HUES6 (cell line): ENCODE data around the gene DLGAP1.
"Not testable (repeated sequence)": the region's sequence is repeated elsewhere in the genome, so short reads cannot be mapped to it uniquely, and the experiment has no call there.

Experiments used
- H3K27ac ChIP-seq: 2 replicates; pipeline ENCODE4 v1.7.0; 2013; ENCODE audit warnings: low read depth, mild to moderate bottlenecking, low read length, inconsistent platforms
- H3K27me3 ChIP-seq: 2 replicates; pipeline ENCODE4 v1.6.1; 2013; ENCODE audit warnings: low read length; ENCODE audit not compliant: control insufficient read depth, insufficient read depth
- H3K36me3 ChIP-seq: 2 replicates; pipeline ENCODE4 v1.6.1; 2013; ENCODE audit warnings: low read length; ENCODE audit not compliant: control insufficient read depth, insufficient read depth
- H3K4me1 ChIP-seq: 2 replicates; pipeline ENCODE4 v1.6.1; 2013; ENCODE audit warnings: low read length; ENCODE audit not compliant: control insufficient read depth, insufficient read depth
- H3K4me3 ChIP-seq: 2 replicates; pipeline ENCODE4 v1.5.1; 2013; ENCODE audit warnings: low read depth, low read length
- H3K9ac ChIP-seq: one replicate; pipeline ENCODE4 v1.6.1; 2013; ENCODE audit warnings: mild to moderate bottlenecking, low read length
- H3K9me3 ChIP-seq: 2 replicates; pipeline ENCODE4 v1.6.1; 2013; ENCODE audit warnings: low read depth, low read length; ENCODE audit not compliant: control insufficient read depth, insufficient read depth

The DLGAP1 gene

GRCh38 chr18:4292696-4293095 lies 162.4 kb downstream of the DLGAP1 start:
- Histone ChIP-seq H3K4me3 (no peak overlapping the region), H3K9ac (no peak overlapping the region), H3K9me3 (no peaks in the 10 kb centered on the region), H3K4me1 (no peaks in the 10 kb centered on the region), H3K27ac (no peak overlapping the region), H3K36me3 (no peaks in the 10 kb centered on the region), H3K27me3 (no peaks in the 10 kb centered on the region)

DNA sequence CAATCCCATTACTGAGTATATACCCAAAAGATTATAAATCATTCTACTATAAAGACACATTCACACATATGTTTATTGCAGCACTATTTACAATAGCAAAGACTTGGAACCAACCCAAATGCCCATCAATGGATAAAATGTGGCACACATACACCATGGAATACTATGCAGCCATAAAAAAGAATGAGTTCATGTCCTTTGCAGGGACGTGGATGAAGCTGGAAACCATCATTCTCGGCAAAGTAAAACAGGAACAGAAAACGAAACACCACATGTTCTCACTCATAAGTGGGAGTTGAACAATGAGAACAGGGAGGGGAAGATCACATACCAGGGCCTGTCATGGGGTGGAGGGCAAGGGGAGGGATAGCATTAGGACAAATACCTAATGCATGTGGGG lies 167.8 kb downstream of the DLGAP1 start:
- not testable (repeated sequence) for H3K27ac ChIP-seq, H3K27me3 ChIP-seq, H3K4me3 ChIP-seq, H3K36me3 ChIP-seq, H3K9ac ChIP-seq, H3K9me3 ChIP-seq
- H3K4me1 ChIP-seq = peaks cover 11% of the 10 kb centered on the region

- Histone ChIP-seq H3K27me3 (no peaks in the 10 kb centered on the region), H3K4me3 (no peak overlapping the region), H3K9ac (no peak overlapping the region), H3K36me3 (no peaks in the 10 kb centered on the region), H3K27ac (no peak overlapping the region), H3K4me1 (peaks cover 11% of the 10 kb centered on the region), H3K9me3 (no peaks in the 10 kb centered on the region)
Observed at GRCh38 chr18:4286256-4286655, 168.9 kb downstream of the DLGAP1 start.

DNA sequence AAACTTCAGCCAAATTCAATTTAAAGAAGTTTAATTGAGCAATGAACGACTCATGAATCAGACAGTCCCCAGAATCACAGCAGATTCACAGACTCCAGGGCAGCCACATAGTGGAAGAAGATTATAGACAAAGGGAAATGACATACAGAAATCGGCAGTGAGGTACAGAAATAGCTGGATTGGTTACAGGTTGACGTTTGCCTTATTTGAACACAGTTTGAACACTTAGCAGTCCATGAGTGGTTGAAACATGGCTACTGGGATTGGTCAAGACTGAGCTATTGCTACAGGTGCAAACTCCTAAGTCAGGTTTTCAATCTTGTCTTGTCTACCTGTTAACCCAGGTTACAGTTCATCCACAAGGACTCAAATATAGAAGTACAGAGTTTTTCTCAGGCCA lies 169.6 kb downstream of the DLGAP1 start:
- no peak overlapping the region for H3K27ac ChIP-seq
- no peak overlapping the region for H3K4me3 ChIP-seq
- H3K4me1 ChIP-seq = peaks cover 11% of the 10 kb centered on the region
- H3K36me3 ChIP-seq = no peaks in the 10 kb centered on the region
- no peak overlapping the region for H3K9ac ChIP-seq
- no peaks in the 10 kb centered on the region for H3K9me3 ChIP-seq
- H3K27me3 ChIP-seq = no peaks in the 10 kb centered on the region

GRCh38 chr18:4284528-4284927 lies 170.6 kb downstream of the DLGAP1 start:
- Histone ChIP-seq H3K9ac (no peak overlapping the region), H3K27me3 (no peaks in the 10 kb centered on the region), H3K36me3 (no peaks in the 10 kb centered on the region), H3K4me3 (no peak overlapping the region), H3K27ac (no peak overlapping the region), H3K4me1 (peaks cover 11% of the 10 kb centered on the region), H3K9me3 (no peaks in the 10 kb centered on the region)

DNA sequence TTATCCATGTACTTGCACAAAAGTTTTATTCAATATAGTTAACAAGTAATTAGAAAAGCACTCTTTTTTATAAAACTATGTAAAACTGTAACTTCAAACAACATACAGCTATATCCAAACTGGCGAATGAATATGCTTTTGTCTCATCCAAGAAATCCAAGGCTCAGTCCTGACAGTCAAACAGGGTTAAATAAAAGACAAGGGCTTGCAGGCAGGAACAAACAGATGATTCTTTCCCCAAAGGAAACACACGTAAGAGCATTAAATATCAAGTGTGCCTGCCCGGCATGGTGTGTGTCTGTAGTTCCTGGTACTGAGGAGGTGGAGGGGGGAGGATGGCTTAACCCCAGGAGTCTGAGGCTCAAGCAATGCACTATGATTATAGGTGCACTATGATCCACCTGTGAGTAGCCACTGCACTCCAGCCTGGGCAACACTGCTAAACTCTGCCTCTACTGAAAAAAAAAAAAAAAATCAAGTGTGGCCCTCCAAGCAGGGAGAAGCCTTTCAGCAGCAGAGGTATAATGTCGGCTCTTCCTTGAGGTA lies 171.3 kb downstream of the DLGAP1 start:
- H3K9ac ChIP-seq = no peak overlapping the region
- H3K27ac ChIP-seq = no peak overlapping the region
- H3K36me3 ChIP-seq = no peaks in the 10 kb centered on the region
- no peaks in the 10 kb centered on the region for H3K9me3 ChIP-seq
- H3K4me3 ChIP-seq = no peak overlapping the region
- H3K4me1 ChIP-seq = peaks cover 11% of the 10 kb centered on the region
- H3K27me3 ChIP-seq = no peaks in the 10 kb centered on the region

- H3K9me3 ChIP-seq = no peaks in the 10 kb centered on the region
- H3K27ac ChIP-seq = no peak overlapping the region
Observed at GRCh38 chr18:4282954-4283353, 172.2 kb downstream of the DLGAP1 start.

GRCh38 chr18:4276953-4277585 lies 178.0 kb downstream of the DLGAP1 start:
- no peak overlapping the region for H3K4me3 ChIP-seq
- no peaks in the 10 kb centered on the region for H3K27me3 ChIP-seq
- no peak overlapping the region for H3K9ac ChIP-seq
- H3K4me1 ChIP-seq = no peaks in the 10 kb centered on the region
- no peaks in the 10 kb centered on the region for H3K36me3 ChIP-seq
- H3K9me3 ChIP-seq = no peaks in the 10 kb centered on the region
- no peak overlapping the region for H3K27ac ChIP-seq

More at GRCh38 chr18:4282954-4283353, 172.2 kb downstream of the DLGAP1 start:
- Histone ChIP-seq H3K27me3 (no peaks in the 10 kb centered on the region), H3K4me1 (peaks cover 11% of the 10 kb centered on the region), H3K9ac (no peak overlapping the region), H3K36me3 (no peaks in the 10 kb centered on the region), H3K4me3 (no peak overlapping the region)

GRCh38 chr18:4271952-4272351 lies 183.2 kb downstream of the DLGAP1 start:
- H3K27me3 ChIP-seq = no peaks in the 10 kb centered on the region
- H3K9me3 ChIP-seq = no peaks in the 10 kb centered on the region
- no peak overlapping the region for H3K9ac ChIP-seq
- H3K4me1 ChIP-seq = no peaks in the 10 kb centered on the region
- no peak overlapping the region for H3K4me3 ChIP-seq
- H3K36me3 ChIP-seq = no peaks in the 10 kb centered on the region
- H3K27ac ChIP-seq = no peak overlapping the region

GRCh38 chr18:4270988-4271387 lies 184.1 kb downstream of the DLGAP1 start:
- Histone ChIP-seq H3K9ac (no peak overlapping the region), H3K27ac (no peak overlapping the region), H3K4me3 (no peak overlapping the region), H3K4me1 (no peaks in the 10 kb centered on the region), H3K36me3 (no peaks in the 10 kb centered on the region), H3K27me3 (no peaks in the 10 kb centered on the region), H3K9me3 (no peaks in the 10 kb centered on the region)

DNA sequence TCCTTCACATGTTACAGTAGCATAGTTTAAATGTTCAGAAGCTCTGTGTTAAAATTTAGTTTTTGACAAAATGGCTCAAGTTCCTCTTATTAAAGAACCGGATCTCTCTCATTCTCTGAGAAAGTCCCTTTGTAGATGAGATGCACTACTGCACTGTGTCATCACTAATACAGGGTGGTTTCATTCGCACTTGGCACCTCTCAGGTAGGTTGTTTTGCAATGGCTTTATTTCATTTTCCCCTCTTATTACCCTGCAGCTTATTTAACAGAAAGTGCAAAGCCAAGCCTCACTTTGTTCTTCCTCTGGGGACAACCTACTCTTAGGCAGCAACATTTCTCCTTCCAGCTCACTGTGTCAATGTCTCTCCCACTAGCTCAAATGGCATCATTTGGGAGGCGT lies 185.1 kb downstream of the DLGAP1 start:
- Histone ChIP-seq H3K4me1 (no peaks in the 10 kb centered on the region), H3K27me3 (no peaks in the 10 kb centered on the region), H3K36me3 (no peaks in the 10 kb centered on the region), H3K9me3 (no peaks in the 10 kb centered on the region), H3K27ac (no peak overlapping the region), H3K9ac (no peak overlapping the region), H3K4me3 (no peak overlapping the region)
